HepG2 (cell line): ENCODE results near the gene ZC3H12A. TPM values are rescaled to one million over a fixed set of nuclear protein-coding genes. Genes with fewer than 3 reads are reported as not detected.
A peak's percentile ranks its signal among the peaks of the same experiment; 100 is the strongest.

Experiments
- ARNTL ChIP-seq: sonication (generic); formaldehyde crosslinking; IDR thresholded peaks from 2 replicates; pipeline ENCODE4 v1.4.0; 2020; ENCODE audit warnings: mild to moderate bottlenecking, missing genetic modification reagents
- ERF ChIP-seq: IDR thresholded peaks from 2 replicates; pipeline ENCODE4 v1.6.1; 2018; ENCODE audit warnings: missing biosample characterization, missing genetic modification reagents
- GATAD2A ChIP-seq: IDR thresholded peaks from 2 replicates; pipeline ENCODE4 v1.6.1; 2016
- HNF4A ChIP-seq: sonication (generic); formaldehyde crosslinking; IDR thresholded peaks from 2 replicates; pipeline ENCODE4 v1.4.0; 2020; ENCODE audit warnings: missing genetic modification reagents
- NCOA2 ChIP-seq: sonication (generic); formaldehyde crosslinking; IDR thresholded peaks from 2 replicates; pipeline ENCODE4 v1.8.0; 2022; ENCODE audit warnings: inconsistent platforms
- NR2C2 ChIP-seq: sonication (generic); formaldehyde crosslinking; IDR thresholded peaks from 2 replicates; pipeline ENCODE4 v1.4.0; 2020; ENCODE audit warnings: missing genetic modification reagents, mild to moderate bottlenecking, moderate library complexity, borderline replicate concordance
- PAX8 ChIP-seq: sonication (generic); formaldehyde crosslinking; IDR thresholded peaks from 2 replicates; pipeline ENCODE4 v1.8.0; 2022; ENCODE audit warnings: mild to moderate bottlenecking, missing genetic modification reagents, borderline replicate concordance
- PHF21A ChIP-seq: sonication (generic); formaldehyde crosslinking; IDR thresholded peaks from 2 replicates; pipeline ENCODE4 v1.5.0; 2020; ENCODE audit warnings: mild to moderate bottlenecking, missing genetic modification reagents
- TBX2 ChIP-seq: sonication (generic); formaldehyde crosslinking; IDR thresholded peaks from 2 replicates; pipeline ENCODE4 v1.5.0; 2020; ENCODE audit warnings: missing genetic modification reagents, mild to moderate bottlenecking, borderline replicate concordance
- ZNF121 ChIP-seq: sonication (generic); formaldehyde crosslinking; IDR thresholded peaks from 2 replicates; pipeline ENCODE4 v1.5.0; 2020; ENCODE audit warnings: mild to moderate bottlenecking, missing genetic modification reagents
- ZNF746 ChIP-seq: sonication (generic); formaldehyde crosslinking; IDR thresholded peaks from 2 replicates; pipeline ENCODE4 v1.8.0; 2022; ENCODE audit warnings: mild to moderate bottlenecking, missing genetic modification reagents
- ZSCAN29 ChIP-seq: sonication (generic); formaldehyde crosslinking; conservative IDR thresholded peaks from 2 replicates; pipeline ENCODE4 v1.4.0; 2020; ENCODE audit warnings: mild to moderate bottlenecking, missing genetic modification reagents
- polyA plus RNA-seq, 8 experiments: library from polyadenylated mRNA; depleted of rRNA in 3 of 8; stranded (reverse) in 7 of 8; unstranded in 1 of 8; fragments of >200 nt; fragmentation: Illumina TruSeq in 4 of 8; extraction: Trizol in 4 of 8; gene quantifications; 2 replicates each; pipeline versions ENCODE4 v1.2.1 to v1.2.3, GENCODE V29; 2011 to 2016; ENCODE audit warnings: low read depth in 4 of 8, missing spikeins in 1 of 8, mixed read lengths in 1 of 8; ENCODE audit not compliant: insufficient read depth in 1 of 8
- total RNA-seq, 5 experiments: library from RNA; depleted of rRNA; stranded (reverse); fragments of >200 nt; fragmentation: Illumina TruSeq; extraction: Trizol; gene quantifications; 2 replicates each; pipeline ENCODE4 v1.2.3, GENCODE V29; 2016; ENCODE audit warnings: low read depth in 1 of 5
- TF ChIP-seq, protein P1 (sequence below): sonication (generic); formaldehyde crosslinking; IDR thresholded peaks from 2 replicates; pipeline ENCODE4 v1.4.0; 2020; ENCODE audit warnings: missing genetic modification reagents, borderline replicate concordance
- TF ChIP-seq, protein P2 (sequence below): sonication (generic); formaldehyde crosslinking; IDR thresholded peaks from 2 replicates; pipeline ENCODE4 v1.5.0; 2020; ENCODE audit warnings: missing genetic modification reagents
- TF ChIP-seq, protein P3 (sequence below): sonication (generic); formaldehyde crosslinking; IDR thresholded peaks from 2 replicates; pipeline ENCODE4 v1.4.0; 2020; ENCODE audit warnings: missing genetic modification reagents, borderline replicate concordance
- TF ChIP-seq, protein P4 (sequence below): sonication (generic); IDR thresholded peaks from 2 replicates; pipeline ENCODE4 v1.6.1; 2016; ENCODE audit warnings: low read depth, borderline replicate concordance
- TF ChIP-seq, protein P5 (sequence below): sonication (generic); formaldehyde crosslinking; IDR thresholded peaks from 2 replicates; pipeline ENCODE4 v1.4.0; 2020; ENCODE audit warnings: missing genetic modification reagents

The ZC3H12A gene
- total and polyA plus RNA-seq, 2 of the 13 experiments (the other 11 are each of a cell fraction or from before 2014, with no cell fraction given) = 6.8 to 13.3 TPM

DNA sequence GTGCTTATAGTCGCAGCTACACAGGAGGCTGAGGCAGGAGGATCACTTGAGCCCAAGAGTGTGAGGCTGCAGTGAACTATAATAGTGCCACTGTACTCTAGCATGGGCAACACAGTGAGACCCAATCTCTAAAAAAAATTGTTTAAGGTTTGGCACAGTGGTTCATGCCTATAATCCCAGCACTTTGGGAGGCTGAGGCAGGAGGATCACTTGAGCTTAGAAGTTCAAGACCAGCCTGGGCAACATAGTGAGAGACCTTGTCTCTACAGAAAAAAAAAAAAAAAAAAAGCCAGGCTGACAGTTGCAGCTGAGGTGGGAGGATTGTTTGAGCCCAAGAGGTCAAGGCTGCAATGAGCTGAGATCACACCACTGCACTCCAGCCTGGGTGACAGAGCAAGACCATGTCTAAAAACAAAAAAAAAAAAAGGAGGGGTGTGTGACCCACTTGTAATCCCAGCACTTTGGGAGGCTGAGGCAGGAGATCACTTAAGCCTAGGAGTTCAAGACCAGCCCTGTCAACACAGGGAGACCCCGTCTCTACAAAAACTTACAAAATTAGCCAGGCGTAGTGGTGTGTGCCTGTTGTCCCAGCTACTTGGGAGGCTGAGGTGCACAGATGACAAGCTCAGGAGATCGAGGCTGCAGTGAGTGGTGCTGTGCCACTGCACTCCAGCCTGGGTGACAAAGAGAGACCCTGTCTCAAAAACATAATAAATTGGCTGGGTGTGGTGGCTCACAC, 58.2 kb downstream of the ZC3H12A start (continued):
- TF ChIP-seq, protein P1, sequence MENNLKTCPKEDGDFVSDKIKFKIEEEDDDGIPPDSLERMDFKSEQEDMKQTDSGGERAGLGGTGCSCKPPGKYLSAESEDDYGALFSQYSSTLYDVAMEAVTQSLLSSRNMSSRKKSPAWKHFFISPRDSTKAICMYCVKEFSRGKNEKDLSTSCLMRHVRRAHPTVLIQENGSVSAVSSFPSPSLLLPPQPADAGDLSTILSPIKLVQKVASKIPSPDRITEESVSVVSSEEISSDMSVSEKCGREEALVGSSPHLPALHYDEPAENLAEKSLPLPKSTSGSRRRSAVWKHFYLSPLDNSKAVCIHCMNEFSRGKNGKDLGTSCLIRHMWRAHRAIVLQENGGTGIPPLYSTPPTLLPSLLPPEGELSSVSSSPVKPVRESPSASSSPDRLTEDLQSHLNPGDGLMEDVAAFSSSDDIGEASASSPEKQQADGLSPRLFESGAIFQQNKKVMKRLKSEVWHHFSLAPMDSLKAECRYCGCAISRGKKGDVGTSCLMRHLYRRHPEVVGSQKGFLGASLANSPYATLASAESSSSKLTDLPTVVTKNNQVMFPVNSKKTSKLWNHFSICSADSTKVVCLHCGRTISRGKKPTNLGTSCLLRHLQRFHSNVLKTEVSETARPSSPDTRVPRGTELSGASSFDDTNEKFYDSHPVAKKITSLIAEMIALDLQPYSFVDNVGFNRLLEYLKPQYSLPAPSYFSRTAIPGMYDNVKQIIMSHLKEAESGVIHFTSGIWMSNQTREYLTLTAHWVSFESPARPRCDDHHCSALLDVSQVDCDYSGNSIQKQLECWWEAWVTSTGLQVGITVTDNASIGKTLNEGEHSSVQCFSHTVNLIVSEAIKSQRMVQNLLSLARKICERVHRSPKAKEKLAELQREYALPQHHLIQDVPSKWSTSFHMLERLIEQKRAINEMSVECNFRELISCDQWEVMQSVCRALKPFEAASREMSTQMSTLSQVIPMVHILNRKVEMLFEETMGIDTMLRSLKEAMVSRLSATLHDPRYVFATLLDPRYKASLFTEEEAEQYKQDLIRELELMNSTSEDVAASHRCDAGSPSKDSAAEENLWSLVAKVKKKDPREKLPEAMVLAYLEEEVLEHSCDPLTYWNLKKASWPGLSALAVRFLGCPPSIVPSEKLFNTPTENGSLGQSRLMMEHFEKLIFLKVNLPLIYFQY (CRISPR knock-in tag) = peak; percentile 72; the same call in 1 of the 2 replicates
- TF ChIP-seq GATAD2A (CRISPR knock-in tag) = peak; percentile 63
- TF ChIP-seq NR2C2 (CRISPR knock-in tag) = peak; percentile 76
- TF ChIP-seq ARNTL = peak; percentile 18; the same call in 1 of the 2 replicates
- peak; percentile 65; the same call in 1 of the 2 replicates for TF ChIP-seq HNF4A (CRISPR knock-in tag)
- TF ChIP-seq ZSCAN29 (CRISPR knock-in tag) = 0 out of 2 replicates have a peak, but pooled peaks have one; percentile 43
- TF ChIP-seq ZNF121 = peak; percentile 98
- TF ChIP-seq PHF21A (CRISPR knock-in tag) = peak; percentile 31; the same call in 1 of the 2 replicates
- TF ChIP-seq PAX8 (CRISPR knock-in tag) = 0 out of 2 replicates have a peak, but pooled peaks have one; percentile 35
- TF ChIP-seq, protein P2, sequence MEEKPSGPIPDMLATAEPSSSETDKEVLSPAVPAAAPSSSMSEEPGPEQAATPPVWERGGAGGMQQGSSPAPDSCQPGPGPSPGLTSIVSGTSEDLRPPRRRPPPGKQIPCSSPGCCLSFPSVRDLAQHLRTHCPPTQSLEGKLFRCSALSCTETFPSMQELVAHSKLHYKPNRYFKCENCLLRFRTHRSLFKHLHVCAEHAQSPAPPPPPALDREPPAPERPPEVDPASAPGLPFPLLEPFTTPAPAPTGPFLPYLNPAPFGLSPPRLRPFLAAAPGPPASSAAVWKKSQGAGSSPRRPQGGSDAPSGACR (CRISPR knock-in tag) = 0 out of 2 replicates have a peak, but pooled peaks have one; percentile 21
- TF ChIP-seq TBX2 (CRISPR knock-in tag) = peak; percentile 57
- peak; percentile 37; the same call in 1 of the 2 replicates for TF ChIP-seq ERF
- TF ChIP-seq ZNF746 (CRISPR knock-in tag) = peak; percentile 42; the same call in 1 of the 2 replicates
- TF ChIP-seq, protein P3, sequence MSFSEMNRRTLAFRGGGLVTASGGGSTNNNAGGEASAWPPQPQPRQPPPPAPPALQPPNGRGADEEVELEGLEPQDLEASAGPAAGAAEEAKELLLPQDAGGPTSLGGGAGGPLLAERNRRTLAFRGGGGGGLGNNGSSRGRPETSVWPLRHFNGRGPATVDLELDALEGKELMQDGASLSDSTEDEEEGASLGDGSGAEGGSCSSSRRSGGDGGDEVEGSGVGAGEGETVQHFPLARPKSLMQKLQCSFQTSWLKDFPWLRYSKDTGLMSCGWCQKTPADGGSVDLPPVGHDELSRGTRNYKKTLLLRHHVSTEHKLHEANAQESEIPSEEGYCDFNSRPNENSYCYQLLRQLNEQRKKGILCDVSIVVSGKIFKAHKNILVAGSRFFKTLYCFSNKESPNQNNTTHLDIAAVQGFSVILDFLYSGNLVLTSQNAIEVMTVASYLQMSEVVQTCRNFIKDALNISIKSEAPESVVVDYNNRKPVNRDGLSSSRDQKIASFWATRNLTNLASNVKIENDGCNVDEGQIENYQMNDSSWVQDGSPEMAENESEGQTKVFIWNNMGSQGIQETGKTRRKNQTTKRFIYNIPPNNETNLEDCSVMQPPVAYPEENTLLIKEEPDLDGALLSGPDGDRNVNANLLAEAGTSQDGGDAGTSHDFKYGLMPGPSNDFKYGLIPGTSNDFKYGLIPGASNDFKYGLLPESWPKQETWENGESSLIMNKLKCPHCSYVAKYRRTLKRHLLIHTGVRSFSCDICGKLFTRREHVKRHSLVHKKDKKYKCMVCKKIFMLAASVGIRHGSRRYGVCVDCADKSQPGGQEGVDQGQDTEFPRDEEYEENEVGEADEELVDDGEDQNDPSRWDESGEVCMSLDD = 0 out of 2 replicates have a peak, but pooled peaks have one; percentile 41
- TF ChIP-seq, protein P4, sequence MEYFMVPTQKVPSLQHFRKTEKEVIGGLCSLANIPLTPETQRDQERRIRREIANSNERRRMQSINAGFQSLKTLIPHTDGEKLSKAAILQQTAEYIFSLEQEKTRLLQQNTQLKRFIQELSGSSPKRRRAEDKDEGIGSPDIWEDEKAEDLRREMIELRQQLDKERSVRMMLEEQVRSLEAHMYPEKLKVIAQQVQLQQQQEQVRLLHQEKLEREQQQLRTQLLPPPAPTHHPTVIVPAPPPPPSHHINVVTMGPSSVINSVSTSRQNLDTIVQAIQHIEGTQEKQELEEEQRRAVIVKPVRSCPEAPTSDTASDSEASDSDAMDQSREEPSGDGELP = peak; percentile 78
- TF ChIP-seq NCOA2 (CRISPR knock-in tag) = peak; percentile 64
- TF ChIP-seq, protein P5, sequence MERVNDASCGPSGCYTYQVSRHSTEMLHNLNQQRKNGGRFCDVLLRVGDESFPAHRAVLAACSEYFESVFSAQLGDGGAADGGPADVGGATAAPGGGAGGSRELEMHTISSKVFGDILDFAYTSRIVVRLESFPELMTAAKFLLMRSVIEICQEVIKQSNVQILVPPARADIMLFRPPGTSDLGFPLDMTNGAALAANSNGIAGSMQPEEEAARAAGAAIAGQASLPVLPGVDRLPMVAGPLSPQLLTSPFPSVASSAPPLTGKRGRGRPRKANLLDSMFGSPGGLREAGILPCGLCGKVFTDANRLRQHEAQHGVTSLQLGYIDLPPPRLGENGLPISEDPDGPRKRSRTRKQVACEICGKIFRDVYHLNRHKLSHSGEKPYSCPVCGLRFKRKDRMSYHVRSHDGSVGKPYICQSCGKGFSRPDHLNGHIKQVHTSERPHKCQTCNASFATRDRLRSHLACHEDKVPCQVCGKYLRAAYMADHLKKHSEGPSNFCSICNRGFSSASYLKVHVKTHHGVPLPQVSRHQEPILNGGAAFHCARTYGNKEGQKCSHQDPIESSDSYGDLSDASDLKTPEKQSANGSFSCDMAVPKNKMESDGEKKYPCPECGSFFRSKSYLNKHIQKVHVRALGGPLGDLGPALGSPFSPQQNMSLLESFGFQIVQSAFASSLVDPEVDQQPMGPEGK (CRISPR knock-in tag) = 0 out of 2 replicates have a peak, but pooled peaks have one; percentile 31
